Measurements from ENCODE around the gene CCNI2. TPM values are rescaled to one million over a fixed set of nuclear protein-coding genes. Genes with fewer than 3 reads are reported as not detected.

The CCNI2 gene
- total and polyA plus RNA-seq, 10 of the 15 experiments (the other 5 are each of a cell fraction or from before 2014, with no cell fraction given) = 1.8 to 8.0 (median 3.2) TPM

- TSS peak; percentile 81 for BruUV-seq (replicated peaks)
- TF ChIP-seq ATF7 (IDR thresholded peaks at IDR 0.05; ENCODE audit: low read depth) = no peak
- FAIRE-seq (no peak), ATAC-seq (no peak), DNase-seq (ENCODE audit: low read depth, low spot score) (no peak)
- no peaks in the 10 kb centered on the region for H3K4me1 ChIP-seq (ENCODE audit: control insufficient read depth, insufficient read depth, low read length)
- in situ Hi-C loops (cut with MboI) = no loop called here
- 67% methylated on average over 9 of the region's 9 CpGs for WGBS (ENCODE audit: insufficient coverage, insufficient replicate concordance, low lambda C conversion rate, missing lambda C conversion rate)
- no peak overlapping the region for H3K9ac ChIP-seq (ENCODE audit: control insufficient read depth, insufficient read depth, low read length)
- no peaks in the 10 kb centered on the region for H4K20me1 ChIP-seq (ENCODE audit: control insufficient read depth, insufficient read depth)
- intact Hi-C loops (cut with micrococcal nuclease; ENCODE audit: unreplicated experiment) = loop anchor here (2.0 to 5.0 kb wide), 3 partner anchors 75 to 211 kb away; no protein-coding TSS in a partner anchor
- H3K36me3 ChIP-seq (ENCODE audit: control insufficient read depth in 2 of 2, insufficient read depth in 2 of 2, low read length in 1 of 2) = no peaks in the 10 kb centered on the region
- ChIA-PET SMC1A (ENCODE audit: uncharacterized antibody, unreplicated experiment) (interaction anchor here (0.7 to 6.1 kb wide), 19 partner anchors 9 to 97 kb away, joined by 3 to 52 read pairs (median 5); partner anchors contain the start of genes CCNI2 and IL4), RAD21 (ENCODE audit: unreplicated experiment) (interaction anchor here (0.8 to 4.2 kb wide), 23 partner anchors 9 to 233 kb away, joined by 3 to 34 read pairs (median 3); partner anchors contain the start of genes CCNI2, IL4 and SOWAHA), CTCF (interaction anchor here (0.7 to 3.9 kb wide), 9 partner anchors 9 to 212 kb away, joined by 3 to 23 read pairs (median 10); partner anchors contain the start of gene CCNI2), POLR2A (interaction anchor here (0.6 to 3.0 kb wide), 15 partner anchors 9 to 179 kb away, joined by 3 to 21 read pairs (median 4); partner anchors contain the start of genes CCNI2 and GDF9)
- peak overlapping the region; percentile 86 for H2AFZ ChIP-seq (ENCODE audit: control insufficient read depth, low read depth, low read length)
- peak overlapping the region; percentile 66 for H3K4me2 ChIP-seq (ENCODE audit: control insufficient read depth, insufficient read depth)
- no peaks in the 10 kb centered on the region; the same call in 2 of the 3 replicates for H3K9me3 ChIP-seq (replicated peaks; ENCODE audit: control insufficient read depth, insufficient read depth, low read length)
- H3K27ac ChIP-seq (ENCODE audit: control insufficient read depth, insufficient read depth) = no peak overlapping the region
- H3K4me3 ChIP-seq = peak overlapping the region; percentile 30; the same call in 1 of the 2 replicates
- no peaks in the 10 kb centered on the region for H3K27me3 ChIP-seq (replicated peaks in 1 of 2; ENCODE audit: control insufficient read depth in 2 of 2, insufficient read depth in 2 of 2, low read length in 1 of 2)
- H3K79me2 ChIP-seq (ENCODE audit: control insufficient read depth, insufficient read depth, low read length) = peaks cover 13% of the 10 kb centered on the region
Observed at GRCh38 chr5:132737982-132738681, 9.1 kb upstream of the CCNI2 start.

DNA sequence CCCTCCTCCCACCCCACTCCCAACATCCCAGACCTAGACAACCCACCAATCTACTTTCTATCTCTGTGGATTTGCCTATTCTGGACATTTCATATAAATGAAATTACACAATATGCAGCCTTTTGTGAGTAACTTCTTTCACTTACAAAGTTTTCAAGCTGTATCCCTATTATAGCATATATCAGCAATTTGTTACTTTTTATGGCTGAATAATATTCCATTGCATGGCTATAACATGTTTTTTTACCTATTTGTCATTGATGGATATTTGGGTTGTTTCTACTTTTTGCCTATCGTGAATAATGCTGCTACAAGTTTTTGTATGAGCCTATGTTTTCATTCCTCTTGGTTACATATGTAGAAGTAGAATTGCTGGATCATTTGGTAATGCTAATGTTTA, 8.0 kb upstream of the CCNI2 start:
- H3K9ac ChIP-seq (ENCODE audit: control insufficient read depth, insufficient read depth, low read length) = no peak overlapping the region
- no peaks in the 10 kb centered on the region for H3K36me3 ChIP-seq (ENCODE audit: control insufficient read depth in 2 of 2, insufficient read depth in 2 of 2, low read length in 1 of 2)
- no peak overlapping the region for H3K4me3 ChIP-seq
- in situ Hi-C loops (cut with MboI) (no loop called here), intact Hi-C loops (cut with micrococcal nuclease; ENCODE audit: unreplicated experiment) (loop anchor here (5.0 kb wide), 2 partner anchors 83 to 212 kb away; no protein-coding TSS in a partner anchor)
- H2AFZ ChIP-seq (ENCODE audit: control insufficient read depth, low read depth, low read length) = no peak overlapping the region
- no peak for DNase-seq (ENCODE audit: low read depth, low spot score)
- H3K79me2 ChIP-seq (ENCODE audit: control insufficient read depth, insufficient read depth, low read length) = peaks cover 11% of the 10 kb centered on the region
- H3K9me3 ChIP-seq (replicated peaks; ENCODE audit: control insufficient read depth, insufficient read depth, low read length) = no peaks in the 10 kb centered on the region; the same call in 2 of the 3 replicates
- H3K27me3 ChIP-seq (replicated peaks in 1 of 2; ENCODE audit: control insufficient read depth in 2 of 2, insufficient read depth in 2 of 2, low read length in 1 of 2) = no peaks in the 10 kb centered on the region
- no peak overlapping the region for H3K4me2 ChIP-seq (ENCODE audit: control insufficient read depth, insufficient read depth)
- ChIA-PET POLR2A (interaction anchor here (3.0 kb wide), 1 partner anchor 78 kb away, joined by 19 read pairs; no protein-coding TSS in a partner anchor), RAD21 (ENCODE audit: unreplicated experiment) (interaction anchor here (1.1 to 4.2 kb wide), 3 partner anchors 37 to 78 kb away, joined by 3 to 34 read pairs (median 3); no protein-coding TSS in a partner anchor), SMC1A (ENCODE audit: uncharacterized antibody, unreplicated experiment) (interaction anchor here (0.9 to 1.1 kb wide), 2 partner anchors 11 to 18 kb away, joined by 3 read pairs; no protein-coding TSS in a partner anchor), CTCF (interaction anchor here (2.7 to 3.9 kb wide), 3 partner anchors 8 to 81 kb away, joined by 12 to 23 read pairs (median 15); partner anchors contain the start of gene CCNI2)
- FAIRE-seq = no peak
- H3K27ac ChIP-seq (ENCODE audit: control insufficient read depth, insufficient read depth) = no peak overlapping the region
- no TSS peak for BruUV-seq (replicated peaks)
- no peaks in the 10 kb centered on the region for H3K4me1 ChIP-seq (ENCODE audit: control insufficient read depth, insufficient read depth, low read length)
- TF ChIP-seq HDGF (IDR thresholded peaks at IDR 0.05) = no peak
- TF ChIP-seq NFXL1 (IDR thresholded peaks at IDR 0.05; ENCODE audit: borderline replicate concordance) = no peak
- no peak for TF ChIP-seq ZNF274 (IDR thresholded peaks at IDR 0.05; ENCODE audit: insufficient read depth, insufficient read length)
- TF ChIP-seq ATF3 (IDR thresholded peaks at IDR 0.05; ENCODE audit: borderline replicate concordance, extremely low read depth, low read depth, low read length) = no peak
- no peak for TF ChIP-seq SREBF1 (IDR thresholded peaks at IDR 0.05; ENCODE audit: low read length)
- TF ChIP-seq DPF2 (IDR thresholded peaks at IDR 0.05) = no peak
- no peak for TF ChIP-seq TARDBP (IDR thresholded peaks at IDR 0.05; ENCODE audit: borderline replicate concordance)
- WGBS (ENCODE audit: insufficient coverage, insufficient replicate concordance, low lambda C conversion rate, missing lambda C conversion rate) = 42% methylated on average over 1 of the region's 1 CpG
- no peaks in the 10 kb centered on the region for H4K20me1 ChIP-seq (ENCODE audit: control insufficient read depth, insufficient read depth)
- no peak for ATAC-seq
